SK-N-SH (cell line): ENCODE measurements around the gene CFAP58. TPM values are rescaled to one million over a fixed set of nuclear protein-coding genes. Genes with fewer than 3 reads are reported as not detected.

ENCODE experiments used
- CTCF ChIA-PET: fragments of 300-600, 350-600 bp; formaldehyde crosslinking; extraction: SDS; loops from one replicate; lab custom pipeline; 2021; lab: Yijun Ruan, JAX
- POLR2A ChIA-PET: fragments of 350-600 bp; sonication (Branson Sonifier 250); formaldehyde crosslinking; extraction: SDS; loops from one replicate; lab custom pipeline; 2020; ENCODE audit warnings: antibody characterized with exemption, inconsistent platforms; lab: Yijun Ruan, JAX
- DNase-seq: peaks from one replicate; pipeline ENCODE4 v3.0.0; 2012
- H2AFZ ChIP-seq: fragments of 200-600 bp; sonication (generic); 2 replicates; pipeline ENCODE4 v1.8.1; 2016; ENCODE audit warnings: antibody characterized with exemption, mild to moderate bottlenecking, low read depth
- H3F3A ChIP-seq: fragments of 200-600 bp; sonication (generic); replicated peaks from 2 replicates; pipeline ENCODE3; 2016; ENCODE audit warnings: antibody characterized with exemption, mild to moderate bottlenecking; ENCODE audit not compliant: insufficient read depth
- H3K27ac ChIP-seq, 2 experiments: fragments of 200-500 bp in 1 of 2; fragments of 200-600 bp in 1 of 2; sonication (Bioruptor generic) in 1 of 2; sonication (generic), shearing (Covaris generic) in 1 of 2; 2 replicates each; pipeline versions ENCODE4 v1.5.1 to v1.6.1; 2014 to 2016; ENCODE audit warnings: low read depth in 2 of 2, inconsistent platforms in 1 of 2, low read length in 1 of 2, mild to moderate bottlenecking in 1 of 2, mixed read lengths in 1 of 2
- H3K27me3 ChIP-seq: fragments of 200-600 bp; sonication (generic), shearing (Covaris generic); 2 replicates; pipeline ENCODE4 v1.6.1; 2016; ENCODE audit warnings: mixed run types; ENCODE audit not compliant: insufficient read depth
- H3K36me3 ChIP-seq, 2 experiments: fragments of 200-500 bp in 1 of 2; fragments of 200-600 bp in 1 of 2; sonication (Bioruptor generic) in 1 of 2; sonication (generic) in 1 of 2; replicated peaks in 1 of 2; 2 replicates each; pipeline versions ENCODE3 to v1.5.1; 2014 to 2016; ENCODE audit warnings: low read length in 1 of 2, mild to moderate bottlenecking in 1 of 2; ENCODE audit not compliant: insufficient read depth in 2 of 2, control insufficient read depth in 1 of 2
- H3K4me1 ChIP-seq, 2 experiments: fragments of 200-500 bp in 1 of 2; fragments of 200-600 bp in 1 of 2; sonication (Bioruptor generic) in 1 of 2; sonication (generic), shearing (Covaris generic) in 1 of 2; 2 replicates each; pipeline versions ENCODE4 v1.5.1 to v1.6.1; 2014 to 2016; ENCODE audit warnings: low read depth in 1 of 2, low read length in 1 of 2, mixed run types in 1 of 2; ENCODE audit not compliant: insufficient read depth in 2 of 2, control insufficient read depth in 1 of 2
- H3K4me2 ChIP-seq: fragments of 200-600 bp; sonication (generic), shearing (Covaris generic); 2 replicates; pipeline ENCODE4 v1.6.1; 2017; ENCODE audit warnings: mixed run types
- H3K4me3 ChIP-seq, 2 experiments: fragments of 200-500 bp in 1 of 2; fragments of 200-600 bp in 1 of 2; sonication (Bioruptor generic) in 1 of 2; sonication (generic), shearing (Covaris generic) in 1 of 2; 2 replicates each; pipeline versions ENCODE4 v1.5.1 to v1.8.1; 2014 to 2016; ENCODE audit warnings: low read depth in 2 of 2, inconsistent platforms in 1 of 2, low read length in 1 of 2, mild to moderate bottlenecking in 1 of 2, mixed read lengths in 1 of 2, moderate library complexity in 1 of 2
- H3K79me2 ChIP-seq: fragments of 200-600 bp; sonication (generic); 2 replicates; pipeline ENCODE4 v1.8.1; 2017; ENCODE audit warnings: mild to moderate bottlenecking; ENCODE audit not compliant: insufficient read depth
- H3K9ac ChIP-seq: fragments of 200-600 bp; sonication (generic); 2 replicates; pipeline ENCODE4 v1.6.1; 2017; ENCODE audit warnings: mixed run types
- H3K9me2 ChIP-seq: fragments of 200-600 bp; sonication (generic); 2 replicates; pipeline ENCODE4 v1.6.1; 2017; ENCODE audit warnings: mixed run types
- H3K9me3 ChIP-seq: fragments of 200-600 bp; sonication (generic); 2 replicates; pipeline ENCODE4 v1.6.1; 2017; ENCODE audit warnings: mixed run types, mild to moderate bottlenecking, moderate library complexity
- H4K20me1 ChIP-seq: fragments of 200-600 bp; sonication (generic); 2 replicates; pipeline ENCODE4 v1.6.1; 2017; ENCODE audit warnings: mild to moderate bottlenecking, mixed run types; ENCODE audit not compliant: insufficient read depth
- ELF1 ChIP-seq: IDR thresholded peaks from 2 replicates; pipeline ENCODE4 v1.4.0; 2012
- EZH2phosphoT487 ChIP-seq: fragments of 200-600 bp; sonication (generic); IDR thresholded peaks from 2 replicates; pipeline ENCODE4 v1.6.1; 2017; ENCODE audit warnings: low read depth, mixed run types, mild to moderate bottlenecking, antibody characterized with exemption, moderate library complexity, borderline replicate concordance
- GABPA ChIP-seq: IDR thresholded peaks from 2 replicates; pipeline ENCODE4 v1.4.0; 2012; ENCODE audit warnings: low read depth, mild to moderate bottlenecking
- JUND ChIP-seq: IDR thresholded peaks from 2 replicates; pipeline ENCODE4 v1.4.0; 2012
- MEF2A ChIP-seq: IDR thresholded peaks from 2 replicates; pipeline ENCODE4 v1.4.0; 2012; ENCODE audit warnings: low read depth, borderline replicate concordance
- NRF1 ChIP-seq: IDR thresholded peaks from 2 replicates; pipeline ENCODE4 v1.6.1; 2012; ENCODE audit warnings: low read depth, mild to moderate bottlenecking, low read length
- RXRA ChIP-seq: IDR thresholded peaks from 2 replicates; pipeline ENCODE4 v1.4.0; 2012; ENCODE audit warnings: low read depth, mild to moderate bottlenecking, borderline replicate concordance
- TAF1 ChIP-seq: IDR thresholded peaks from 2 replicates; pipeline ENCODE4 v1.6.1; 2012; ENCODE audit warnings: low read depth, mild to moderate bottlenecking, low read length, moderate library complexity, borderline replicate concordance
- TCF12 ChIP-seq: IDR thresholded peaks from 2 replicates; pipeline ENCODE4 v1.4.0; 2012
- TEAD4 ChIP-seq: IDR thresholded peaks from 2 replicates; pipeline ENCODE4 v1.4.0; 2012; ENCODE audit warnings: mild to moderate bottlenecking, borderline replicate concordance; ENCODE audit not compliant: insufficient read depth
- USF1 ChIP-seq: IDR thresholded peaks from 2 replicates; pipeline ENCODE4 v1.4.0; 2012; ENCODE audit warnings: low read depth, borderline replicate concordance
- ZBTB33 ChIP-seq: IDR thresholded peaks from 2 replicates; pipeline ENCODE4 v1.4.0; 2012; ENCODE audit warnings: low read depth, borderline replicate concordance
- WGBS: methylation state at CpG from one replicate; pipeline ENCODE4 v1.1.6; 2017; ENCODE audit warnings: low lambda C conversion rate; 5-methylcytosine and 5-hydroxymethylcytosine counted together
- polyA plus RNA-seq, 3 experiments: library from polyadenylated mRNA; depleted of rRNA; stranded (reverse); fragments of >200 nt; gene quantifications; 2 replicates each; pipeline ENCODE4 v1.2.3, GENCODE V29; 2012

Gene CFAP58
- polyA plus RNA-seq, 1 of the 3 experiments (the other 2 are of a cell fraction), result 0.38 TPM

DNA sequence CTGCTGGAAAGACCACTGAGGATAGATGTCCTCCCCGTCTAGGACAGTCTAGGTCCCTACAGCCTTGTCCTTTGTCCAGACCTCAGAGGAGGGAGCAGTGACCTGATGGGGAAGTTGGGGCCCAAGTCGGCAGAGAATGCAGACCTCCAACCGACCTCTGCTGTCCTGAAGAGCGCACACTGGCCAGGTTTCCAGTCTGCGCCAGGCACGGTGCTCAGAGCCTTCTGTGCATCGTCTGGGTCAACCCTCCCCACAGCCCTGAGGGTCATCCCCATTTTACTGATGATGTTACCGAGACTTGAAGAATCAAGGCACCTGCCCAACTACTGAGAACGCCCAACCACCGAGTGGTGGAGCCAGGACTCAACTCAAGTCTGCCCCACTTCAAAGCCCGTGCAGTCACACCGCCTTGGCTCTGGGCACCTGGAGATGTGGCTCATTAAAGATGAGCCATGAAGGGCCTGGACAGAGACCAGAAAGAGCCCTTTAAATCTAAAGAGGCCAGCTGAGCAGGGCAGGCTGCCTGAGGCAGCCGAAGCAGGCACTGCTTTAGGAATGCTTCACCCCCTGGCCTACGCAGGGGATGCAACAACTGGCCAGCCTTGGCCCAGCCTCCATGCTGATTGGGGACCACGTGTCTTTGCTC, 19.8 kb upstream of the CFAP58 start:
- peaks cover 46 to 51% of the 10 kb centered on the region in 2 experiments for H3K4me1 ChIP-seq
- no peak for TF ChIP-seq JUND
- TF ChIP-seq TAF1, result no peak
- no peak for TF ChIP-seq ELF1
- TF ChIP-seq MEF2A, result no peak
- TF ChIP-seq RXRA, result no peak
- no peak for TF ChIP-seq TCF12
- no peak for TF ChIP-seq ZBTB33
- TF ChIP-seq TEAD4, result no peak
- no peak for TF ChIP-seq NRF1
- TF ChIP-seq EZH2phosphoT487, result no peak
- ChIA-PET POLR2A (no interaction called here), CTCF (interaction anchor here (1.3 to 7.7 kb wide), 5 partner anchors 11 to 247 kb away, joined by 3 to 65 read pairs (median 6); no protein-coding TSS in a partner anchor)
- H4K20me1 ChIP-seq, result peaks cover 25% of the 10 kb centered on the region
- no peaks in the 10 kb centered on the region for H3K36me3 ChIP-seq
- no peak overlapping the region for H3K4me3 ChIP-seq
- 0 out of 2 replicates have a peak overlapping the region, but pooled peaks have one; percentile 17 for H3K4me2 ChIP-seq
- peak; percentile 5 for DNase-seq
- H3K9ac ChIP-seq, result no peak overlapping the region
- no peak overlapping the region for H2AFZ ChIP-seq
- H3F3A ChIP-seq, result peaks cover 51% of the 10 kb centered on the region
- H3K9me2 ChIP-seq, result no peaks in the 10 kb centered on the region
- 84% methylated on average over 12 of the region's 15 CpGs for WGBS
- peak overlapping the region in 1 of 2 experiments; percentile 96; a peak in 1 of 4 replicates for H3K27ac ChIP-seq
- no peaks in the 10 kb centered on the region for H3K9me3 ChIP-seq
- no peaks in the 10 kb centered on the region for H3K27me3 ChIP-seq
- peaks cover 80% of the 10 kb centered on the region for H3K79me2 ChIP-seq

- H3K4me2 ChIP-seq, result no peak overlapping the region
- no peak overlapping the region for H3K4me3 ChIP-seq
- H3K36me3 ChIP-seq, result no peaks in the 10 kb centered on the region
- 95% methylated on average over 6 of the region's 6 CpGs for WGBS
- no peak for TF ChIP-seq GABPA
- TF ChIP-seq ZBTB33, result no peak
- no peak for TF ChIP-seq USF1
- TF ChIP-seq RXRA, result no peak
- peaks cover 79% of the 10 kb centered on the region for H3K79me2 ChIP-seq
- no peaks in the 10 kb centered on the region for H3K27me3 ChIP-seq
- no peaks in the 10 kb centered on the region for H3K9me2 ChIP-seq
- peaks cover 43 to 51% of the 10 kb centered on the region in 2 experiments for H3K4me1 ChIP-seq
- ChIA-PET POLR2A (no interaction called here), CTCF (interaction anchor here (0.7 to 7.7 kb wide), 7 partner anchors 10 to 247 kb away, joined by 3 to 65 read pairs (median 3); no protein-coding TSS in a partner anchor)
- H2AFZ ChIP-seq, result no peak overlapping the region
- peaks cover 49% of the 10 kb centered on the region for H3F3A ChIP-seq
- H3K9ac ChIP-seq, result no peak overlapping the region
- no peak for DNase-seq
- peaks cover 25% of the 10 kb centered on the region for H4K20me1 ChIP-seq
- no peak overlapping the region for H3K27ac ChIP-seq
- H3K9me3 ChIP-seq, result no peaks in the 10 kb centered on the region
These were observed 19.1 kb upstream of the CFAP58 start for GRCh38 chr10:104334561-104334960.
